AG10803 (cell line): ENCODE measurements around the gene CNOT1.
A peak's percentile ranks its signal among the peaks of the same experiment; 100 is the strongest.
"Not testable (repeated sequence)": the region's sequence is repeated elsewhere in the genome, so short reads cannot be mapped to it uniquely, and the experiment has no call there.

Experiments
- DNase-seq: peaks from one replicate; pipeline ENCODE4 v3.0.0; 2010; ENCODE audit warnings: low read depth
- H3K4me3 ChIP-seq: 2 replicates; pipeline ENCODE4 v1.5.1; 2011; ENCODE audit warnings: mild to moderate bottlenecking, low read length, control low read depth
- CTCF ChIP-seq: conservative IDR thresholded peaks from 2 replicates; pipeline ENCODE4 v1.5.1; 2011; ENCODE audit warnings: mild to moderate bottlenecking, low read length, control low read depth, inconsistent platforms

The CNOT1 gene

GRCh38 chr16:58624209-58624608 is 5.4 kb downstream of the CNOT1 start:
- no peak overlapping the region for H3K4me3 ChIP-seq
- no peak for TF ChIP-seq CTCF
- DNase-seq: no peak

GRCh38 chr16:58620396-58620795 is 9.2 kb downstream of the CNOT1 start:
- no peak for TF ChIP-seq CTCF

DNA sequence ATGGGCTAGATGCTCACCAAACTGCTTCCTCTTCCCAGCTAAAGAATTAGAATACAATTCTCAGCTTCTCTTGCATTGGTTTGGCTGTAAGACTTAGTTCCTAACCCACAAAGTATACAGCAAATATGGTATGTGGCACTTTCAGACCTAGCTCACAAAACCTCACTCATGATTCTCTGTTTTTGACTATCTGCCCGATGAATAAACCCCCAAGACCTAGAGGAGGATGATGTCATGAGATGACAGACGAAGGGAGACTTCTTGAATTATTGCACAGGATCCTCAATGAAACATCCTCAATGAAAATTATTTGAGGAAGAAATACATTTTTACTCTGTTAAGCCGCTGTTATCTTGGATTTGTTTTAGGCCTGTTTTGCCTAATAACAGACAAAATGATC is 14.3 kb downstream of the CNOT1 start:
- TF ChIP-seq CTCF: no peak
- no peak overlapping the region for H3K4me3 ChIP-seq
- DNase-seq: peak; percentile 50

More at GRCh38 chr16:58620396-58620795, 9.2 kb downstream of the CNOT1 start:
- DNase-seq: no peak
- no peak overlapping the region for H3K4me3 ChIP-seq

DNA sequence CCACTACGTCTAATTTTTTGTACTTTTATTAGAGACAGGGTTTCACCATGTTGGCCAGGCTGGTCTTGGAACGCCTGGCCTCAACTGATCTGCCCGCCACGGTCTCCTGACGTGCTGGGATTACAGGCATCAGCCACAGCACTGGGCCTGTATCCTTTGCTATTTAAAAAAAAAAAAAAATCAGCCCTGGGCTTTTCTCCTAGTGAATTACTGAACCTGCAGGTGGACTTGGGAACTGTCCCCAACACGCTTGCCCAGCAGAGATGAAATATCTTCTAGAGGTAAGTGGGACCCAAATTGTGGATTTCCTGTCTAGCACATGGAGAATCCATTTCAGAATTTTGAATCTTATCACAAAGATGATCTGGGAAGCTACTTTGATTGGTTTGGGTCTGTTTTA is 14.8 kb downstream of the CNOT1 start:
- no peak for DNase-seq
- no peak overlapping the region for H3K4me3 ChIP-seq
- TF ChIP-seq CTCF: no peak

- peak; percentile 81 for DNase-seq
- no peak for TF ChIP-seq CTCF
These were observed 15.4 kb downstream of the CNOT1 start for GRCh38 chr16:58614212-58614611.

GRCh38 chr16:58612965-58613364 is 16.7 kb downstream of the CNOT1 start:
- not testable (repeated sequence) for H3K4me3 ChIP-seq, DNase-seq

More at GRCh38 chr16:58614212-58614611, 15.4 kb downstream of the CNOT1 start:
- no peak overlapping the region for H3K4me3 ChIP-seq

DNA sequence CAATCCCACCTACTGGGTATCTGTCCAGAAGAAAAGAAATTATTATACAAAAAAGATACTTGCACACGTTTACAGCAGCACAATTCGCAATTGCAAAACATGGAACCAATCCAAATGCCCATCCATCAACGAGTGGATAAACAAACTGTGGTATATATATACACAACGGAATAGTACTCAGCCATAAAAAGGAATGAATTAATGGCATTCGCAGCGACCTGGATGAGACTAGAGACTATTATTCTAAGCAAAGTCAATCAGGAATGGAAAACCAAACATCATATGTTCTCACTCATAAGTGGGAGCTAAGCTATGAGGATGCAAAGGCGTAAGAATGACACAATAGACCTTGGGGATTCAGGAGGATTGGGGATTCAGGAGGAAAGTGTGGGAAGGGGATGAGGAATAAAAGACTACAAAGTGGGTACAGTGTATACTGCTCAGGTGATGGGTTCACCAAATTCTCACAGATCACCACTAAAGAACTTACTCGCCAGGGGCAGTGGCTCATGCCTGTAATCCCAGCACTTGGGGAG is 21.0 kb downstream of the CNOT1 start:
- H3K4me3 ChIP-seq: no peak overlapping the region
- DNase-seq: no peak
- TF ChIP-seq CTCF: no peak

GRCh38 chr16:58605562-58605961 is 24.1 kb downstream of the CNOT1 start:
- no peak for DNase-seq
- TF ChIP-seq CTCF: no peak
- no peak overlapping the region for H3K4me3 ChIP-seq
